ENCODE results near the gene APBB1IP.

- TF ChIP-seq POLR2A (conservative IDR thresholded peaks at IDR 0.05) (no peak), GATA2 (CRISPR knock-in tag; IDR thresholded peaks at IDR 0.05) (no peak), FOXP4 (CRISPR knock-in tag; IDR thresholded peaks at IDR 0.05; ENCODE audit: borderline replicate concordance) (no peak), JUN (IDR thresholded peaks at IDR 0.05; ENCODE audit: borderline replicate concordance, low read depth, low read length) (no peak), JUN (CRISPR knock-in tag; IDR thresholded peaks at IDR 0.05; ENCODE audit: borderline replicate concordance) (no peak)
These were observed 89.9 kb downstream of the APBB1IP start for GRCh38 chr10:26528048-26528447.

Data from K562 (cell line).